ENCODE measurements around the gene GLOD5. TPM values are rescaled to one million over a fixed set of nuclear protein-coding genes. Genes with fewer than 3 reads are reported as not detected.
A peak's percentile ranks its signal among the peaks of the same experiment; 100 is the strongest.

GLOD5 gene
- total RNA-seq, 4 donors from 2014 or later, result 1.2 to 3.3 TPM; not detected in 2

DNA sequence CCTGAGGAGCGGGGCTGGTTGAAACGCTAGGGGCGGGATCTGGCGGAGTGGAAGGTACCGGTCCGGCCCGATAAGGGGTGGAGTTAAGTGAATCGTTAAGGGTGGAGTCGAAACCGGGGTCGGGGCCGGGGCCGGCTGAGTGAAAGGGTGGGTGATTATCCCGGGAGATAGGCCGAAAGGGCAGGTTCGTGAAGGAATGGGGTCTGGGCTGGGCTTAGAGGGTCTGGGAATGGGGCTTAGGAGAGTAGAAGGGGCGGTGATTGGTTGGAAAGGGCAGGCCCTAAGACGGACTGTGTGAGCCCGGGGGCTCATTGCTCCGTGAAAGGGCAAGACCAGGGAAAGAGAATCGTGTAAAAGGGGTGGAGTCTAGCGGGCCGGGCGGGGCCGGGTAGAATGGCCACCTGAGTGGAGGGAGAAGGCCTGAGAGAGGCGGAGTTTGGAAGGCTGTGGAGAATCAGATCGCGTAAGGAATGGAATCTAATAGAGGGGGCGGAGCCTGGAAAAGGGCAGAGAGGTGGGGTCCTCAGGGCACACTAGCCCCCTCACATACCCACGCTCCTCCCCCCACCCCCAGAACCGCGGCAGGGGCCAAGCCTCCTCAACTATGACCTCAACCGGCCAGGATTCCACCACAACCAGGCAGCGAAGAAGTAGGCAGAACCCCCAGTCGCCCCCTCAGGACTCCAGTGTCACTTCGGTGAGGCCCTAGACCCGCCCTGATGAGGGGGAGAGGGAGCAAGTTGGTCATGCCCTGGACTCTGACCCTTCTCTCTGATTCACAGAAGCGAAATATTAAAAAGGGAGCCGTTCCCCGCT, 40.8 kb downstream of the GLOD5 start:
- Histone ChIP-seq H3K9me3 (no peaks in the 10 kb centered on the region), H3K27me3 (no peaks in the 10 kb centered on the region), H3K36me3 (no peaks in the 10 kb centered on the region), H3K4me3 (replicated peaks in 1 of 3) (peak overlapping the region in 2 of 3 donors; percentile 23 to 34), H3K4me1 (peaks cover 0 to 4% of the 10 kb centered on the region in 2 donors), H3K27ac (peak overlapping the region; percentile 81 to 97 (median 86))
- DNase-seq, result peak; percentile 90 to 91
- TF ChIP-seq, protein P1, sequence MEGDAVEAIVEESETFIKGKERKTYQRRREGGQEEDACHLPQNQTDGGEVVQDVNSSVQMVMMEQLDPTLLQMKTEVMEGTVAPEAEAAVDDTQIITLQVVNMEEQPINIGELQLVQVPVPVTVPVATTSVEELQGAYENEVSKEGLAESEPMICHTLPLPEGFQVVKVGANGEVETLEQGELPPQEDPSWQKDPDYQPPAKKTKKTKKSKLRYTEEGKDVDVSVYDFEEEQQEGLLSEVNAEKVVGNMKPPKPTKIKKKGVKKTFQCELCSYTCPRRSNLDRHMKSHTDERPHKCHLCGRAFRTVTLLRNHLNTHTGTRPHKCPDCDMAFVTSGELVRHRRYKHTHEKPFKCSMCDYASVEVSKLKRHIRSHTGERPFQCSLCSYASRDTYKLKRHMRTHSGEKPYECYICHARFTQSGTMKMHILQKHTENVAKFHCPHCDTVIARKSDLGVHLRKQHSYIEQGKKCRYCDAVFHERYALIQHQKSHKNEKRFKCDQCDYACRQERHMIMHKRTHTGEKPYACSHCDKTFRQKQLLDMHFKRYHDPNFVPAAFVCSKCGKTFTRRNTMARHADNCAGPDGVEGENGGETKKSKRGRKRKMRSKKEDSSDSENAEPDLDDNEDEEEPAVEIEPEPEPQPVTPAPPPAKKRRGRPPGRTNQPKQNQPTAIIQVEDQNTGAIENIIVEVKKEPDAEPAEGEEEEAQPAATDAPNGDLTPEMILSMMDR (IDR thresholded peaks at IDR 0.05), result no peak
- TF ChIP-seq POLR2A (IDR thresholded peaks at IDR 0.05), result peak in 1 of 2 donors; percentile 68
- WGBS, 2 donors, result 2 to 4% methylated on average over 33 to 38 of the region's 40 CpGs
- intact Hi-C loops (cut with DNase I), result no loop called here

DNA sequence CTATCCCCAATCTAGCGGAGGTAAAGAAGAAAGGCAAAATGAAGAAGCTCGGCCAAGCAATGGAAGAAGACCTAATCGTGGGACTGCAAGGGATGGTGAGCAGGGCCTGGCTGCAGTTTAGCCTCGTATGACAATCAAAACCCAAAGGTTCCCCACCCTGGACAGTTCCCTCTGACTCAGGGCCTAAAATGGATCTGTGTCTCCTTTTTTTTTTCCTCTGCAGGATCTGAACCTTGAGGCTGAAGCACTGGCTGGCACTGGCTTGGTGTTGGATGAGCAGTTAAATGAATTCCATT, 41.3 kb downstream of the GLOD5 start:
- intact Hi-C loops (cut with DNase I), result no loop called here
- H3K36me3 ChIP-seq, result no peaks in the 10 kb centered on the region
- no peak for TF ChIP-seq POLR2A (IDR thresholded peaks at IDR 0.05)
- TF ChIP-seq, protein P1 (IDR thresholded peaks at IDR 0.05), result no peak
- 35 to 38% methylated on average over 4 of the region's 4 CpGs for WGBS, 2 donors
- no peak for DNase-seq
- H3K27me3 ChIP-seq, result no peaks in the 10 kb centered on the region
- no peaks in the 10 kb centered on the region for H3K9me3 ChIP-seq
- H3K27ac ChIP-seq, result peak overlapping the region in 1 of 3 donors; percentile 86
- H3K4me1 ChIP-seq, result peaks cover 0 to 4% of the 10 kb centered on the region in 2 donors
- peak overlapping the region in 1 of 3 donors; percentile 34 for H3K4me3 ChIP-seq (replicated peaks in 1 of 3)

DNA sequence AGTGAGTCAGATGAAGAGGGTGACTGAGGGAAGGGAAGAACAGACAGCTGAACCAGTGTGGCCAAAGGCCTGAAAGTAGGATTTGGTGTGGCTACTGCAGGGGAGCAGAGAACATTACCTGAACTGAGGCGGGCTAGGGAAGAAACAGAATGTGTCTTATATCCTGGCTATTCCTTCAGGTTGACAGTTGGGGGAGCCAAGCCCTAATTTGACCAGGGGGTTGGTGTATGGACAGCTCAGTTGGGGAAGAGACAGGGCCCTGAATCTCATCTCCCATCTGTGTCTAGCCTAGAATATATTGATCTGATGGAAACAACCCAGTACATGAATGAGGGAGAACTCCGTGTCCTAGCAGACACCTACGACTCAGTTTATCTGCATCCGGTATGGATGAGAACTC, 44.5 kb downstream of the GLOD5 start:
- H3K4me1 ChIP-seq, result peaks cover 0 to 4% of the 10 kb centered on the region in 2 donors
- no peak overlapping the region for H3K4me3 ChIP-seq (replicated peaks in 1 of 3)
- no peaks in the 10 kb centered on the region for H3K9me3 ChIP-seq
- WGBS, 2 donors, result 89 to 100% methylated on average over 3 to 4 of the region's 4 CpGs
- no peak for DNase-seq
- intact Hi-C loops (cut with DNase I), result no loop called here
- H3K27me3 ChIP-seq, result no peaks in the 10 kb centered on the region
- peaks cover 0 to 4% of the 10 kb centered on the region in 2 donors for H3K36me3 ChIP-seq
- H3K27ac ChIP-seq, result no peak overlapping the region
- TF ChIP-seq POLR2A (IDR thresholded peaks at IDR 0.05), result no peak
- TF ChIP-seq, protein P1 (IDR thresholded peaks at IDR 0.05), result no peak

DNA sequence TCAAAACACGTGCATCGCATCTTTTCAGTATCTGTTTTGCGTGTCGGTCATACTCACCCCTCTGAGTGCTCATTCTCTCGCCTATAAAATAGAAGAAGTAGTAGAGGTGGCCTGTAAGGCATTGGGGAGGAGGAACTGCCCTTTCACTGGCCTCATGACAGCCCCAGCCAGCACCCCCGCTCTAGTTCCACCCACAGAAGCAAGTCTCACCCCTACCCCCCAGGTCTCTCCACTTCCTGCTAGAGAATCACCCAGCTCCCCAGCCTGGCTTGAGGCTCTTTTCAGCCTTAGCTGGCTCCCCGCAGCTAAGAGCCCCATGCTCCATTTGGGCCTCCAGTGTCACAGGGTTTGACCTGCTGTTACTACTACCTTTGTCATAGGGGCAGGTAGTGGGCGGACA, 52.1 kb downstream of the GLOD5 start:
- H3K4me1 ChIP-seq, result no peaks in the 10 kb centered on the region
- intact Hi-C loops (cut with DNase I), result no loop called here
- H3K36me3 ChIP-seq, result peaks cover 0 to 11% of the 10 kb centered on the region in 2 donors
- DNase-seq, result no peak
- no peak overlapping the region for H3K27ac ChIP-seq
- no peak for TF ChIP-seq POLR2A (IDR thresholded peaks at IDR 0.05)
- TF ChIP-seq, protein P1 (IDR thresholded peaks at IDR 0.05), result no peak
- H3K27me3 ChIP-seq, result no peaks in the 10 kb centered on the region
- no peaks in the 10 kb centered on the region for H3K9me3 ChIP-seq
- no peak overlapping the region for H3K4me3 ChIP-seq (replicated peaks in 1 of 3)
- WGBS, 2 donors, result 86 to 97% methylated on average over 7 to 8 of the region's 8 CpGs

DNA sequence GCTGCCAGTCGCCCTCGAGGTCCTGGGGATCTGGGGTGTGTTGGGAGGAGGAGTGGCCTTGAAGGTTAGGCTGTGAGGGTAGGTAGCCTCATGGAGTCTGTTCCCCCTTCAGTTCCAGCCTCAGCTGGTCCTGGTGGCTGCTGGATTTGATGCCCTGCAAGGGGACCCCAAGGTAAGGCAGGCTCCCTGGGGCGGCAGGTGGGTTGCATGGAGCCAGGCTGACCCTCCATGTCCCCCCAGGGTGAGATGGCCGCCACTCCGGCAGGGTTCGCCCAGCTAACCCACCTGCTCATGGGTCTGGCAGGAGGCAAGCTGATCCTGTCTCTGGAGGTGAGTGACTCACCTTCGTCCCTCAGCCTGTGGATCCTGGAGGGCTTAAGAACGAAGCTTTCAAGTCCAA, 53.2 kb downstream of the GLOD5 start:
- Histone ChIP-seq H3K27ac (no peak overlapping the region), H3K4me1 (no peaks in the 10 kb centered on the region), H3K9me3 (no peaks in the 10 kb centered on the region), H3K36me3 (peaks cover 0 to 11% of the 10 kb centered on the region in 2 donors), H3K4me3 (replicated peaks in 1 of 3) (no peak overlapping the region), H3K27me3 (no peaks in the 10 kb centered on the region)
- TF ChIP-seq, protein P1 (IDR thresholded peaks at IDR 0.05), result no peak
- TF ChIP-seq POLR2A (IDR thresholded peaks at IDR 0.05), result no peak
- intact Hi-C loops (cut with DNase I), result no loop called here
- 95 to 98% methylated on average over 2 to 5 of the region's 8 CpGs for WGBS, 2 donors
- DNase-seq, result no peak

All from thyroid gland (tissue), 4 donors.